GM19193 (cell line): ENCODE data around the gene KRTDAP.

Source experiments
- POLR2A ChIP-seq: IDR thresholded peaks from 4 replicates; pipeline ENCODE4 v1.6.1; 2011; ENCODE audit not compliant: insufficient read depth, insufficient read length; ENCODE audit errors: extremely low read depth

KRTDAP gene

DNA sequence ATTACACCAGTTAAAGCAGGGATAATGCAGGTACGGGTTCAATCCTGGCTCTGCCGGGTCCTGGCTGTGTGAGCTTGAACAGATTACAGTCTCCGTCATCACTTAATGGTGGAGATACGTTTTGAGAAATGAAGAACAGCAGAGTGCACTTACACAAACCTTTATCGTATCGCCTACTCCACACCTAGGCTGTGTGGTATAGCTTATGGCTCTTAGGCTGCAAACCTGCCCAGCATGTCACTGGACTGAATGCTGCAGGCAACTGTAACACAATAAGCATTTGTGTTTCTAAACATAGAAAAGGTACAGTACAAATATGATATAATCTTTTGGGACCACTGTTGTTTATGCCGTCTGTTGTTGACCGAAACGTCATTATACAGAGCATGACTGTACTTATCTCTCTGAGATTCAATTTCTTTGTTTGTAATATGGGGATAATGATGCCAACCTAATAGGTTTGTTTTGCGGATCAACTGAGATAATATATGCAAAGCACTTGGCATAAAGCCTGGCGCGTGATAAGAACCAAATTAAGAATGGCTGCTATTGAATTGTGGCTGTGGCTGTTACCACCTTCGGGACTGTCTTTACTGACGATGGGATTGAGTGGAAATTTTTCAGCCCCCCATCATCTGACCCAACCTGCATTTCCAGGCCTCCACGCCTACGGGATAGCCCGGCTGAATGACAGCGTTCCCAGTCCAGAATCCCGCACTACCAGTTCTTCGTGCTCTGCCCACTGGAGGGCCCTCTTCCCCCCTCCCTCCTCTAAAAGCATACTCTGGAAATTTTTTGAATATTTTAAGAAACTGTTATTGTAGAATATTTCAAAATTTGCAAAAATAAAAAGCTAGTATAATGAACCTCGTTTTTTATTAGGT, 11.2 kb downstream of the KRTDAP start:
- TF ChIP-seq POLR2A: no peak

DNA sequence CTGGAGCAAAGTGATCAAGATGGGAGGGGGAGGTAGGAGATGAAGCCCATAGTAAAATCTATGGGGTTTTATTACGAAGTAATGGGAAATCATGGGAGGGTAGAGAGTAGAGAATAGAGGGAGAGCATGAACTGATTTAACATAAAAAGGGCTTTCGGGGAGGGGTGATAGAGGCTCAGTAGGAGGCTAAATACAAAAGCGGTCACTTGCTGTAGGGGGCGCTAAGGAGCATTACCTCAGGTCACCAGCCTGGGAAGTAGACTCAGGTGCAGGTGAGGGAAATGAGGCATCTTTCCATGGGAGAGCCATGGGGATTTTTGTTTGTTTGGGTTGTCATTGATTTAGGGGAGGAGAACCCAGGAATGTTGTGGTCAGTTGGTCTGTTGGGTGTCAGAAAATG, 14.1 kb downstream of the KRTDAP start:
- no peak for TF ChIP-seq POLR2A

DNA sequence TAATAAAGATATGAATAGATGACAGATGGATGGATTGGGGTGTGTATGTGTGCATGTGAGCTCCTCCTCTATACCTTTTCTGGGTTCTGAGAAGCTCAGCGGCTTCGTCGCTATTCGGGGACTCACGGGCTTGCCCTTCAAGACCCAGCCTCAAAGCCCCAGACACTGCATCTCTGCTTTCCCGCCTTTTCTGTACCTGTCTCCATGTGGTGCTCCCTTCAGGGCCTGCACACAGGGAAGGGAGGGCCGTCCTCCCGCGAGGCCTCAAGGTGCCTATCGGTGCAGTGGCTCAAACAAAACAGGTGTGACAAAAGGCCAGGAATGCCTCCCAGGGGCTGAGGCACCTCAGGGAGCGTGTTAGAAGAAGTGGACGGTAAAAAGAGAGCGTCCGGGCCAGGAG, 16.2 kb downstream of the KRTDAP start:
- no peak for TF ChIP-seq POLR2A

DNA sequence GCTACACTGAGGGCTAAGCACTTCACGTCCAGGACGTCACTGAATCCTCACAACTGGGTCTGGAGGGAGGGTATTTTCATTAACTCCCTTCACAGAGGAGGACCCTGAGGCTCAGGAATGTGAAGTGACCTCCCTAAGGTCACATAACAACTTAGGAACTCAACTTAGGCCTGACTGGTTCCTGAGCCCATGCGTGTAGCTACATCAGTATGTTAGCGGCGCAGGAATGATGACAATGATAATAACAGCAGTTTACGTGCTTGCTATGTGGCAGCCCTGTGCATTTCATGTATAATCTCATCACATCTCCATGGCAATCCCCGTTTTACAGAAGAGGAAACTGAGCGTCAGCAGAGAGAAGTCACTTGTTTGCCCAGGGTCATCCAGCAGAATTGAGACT, 18.3 kb downstream of the KRTDAP start:
- no peak for TF ChIP-seq POLR2A

DNA sequence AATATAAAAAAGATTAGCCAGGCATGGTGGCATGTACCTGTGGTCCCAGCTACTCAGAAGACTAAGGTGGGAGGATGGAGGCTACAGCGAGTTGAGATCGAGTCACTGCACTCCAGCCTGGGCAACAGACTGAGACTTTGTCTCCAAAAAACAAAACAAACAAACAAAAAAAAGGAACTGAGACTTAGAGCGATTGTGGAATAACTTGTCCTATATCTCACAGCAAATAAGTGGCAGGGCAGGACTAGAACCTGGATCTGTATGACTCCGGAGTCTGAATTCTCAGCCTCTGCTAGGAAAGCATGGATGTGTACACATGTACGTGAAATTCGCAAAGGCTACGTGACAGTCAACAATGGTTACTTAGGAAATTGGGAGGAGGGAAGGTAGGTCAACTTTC, 20.1 kb downstream of the KRTDAP start:
- TF ChIP-seq POLR2A: no peak

DNA sequence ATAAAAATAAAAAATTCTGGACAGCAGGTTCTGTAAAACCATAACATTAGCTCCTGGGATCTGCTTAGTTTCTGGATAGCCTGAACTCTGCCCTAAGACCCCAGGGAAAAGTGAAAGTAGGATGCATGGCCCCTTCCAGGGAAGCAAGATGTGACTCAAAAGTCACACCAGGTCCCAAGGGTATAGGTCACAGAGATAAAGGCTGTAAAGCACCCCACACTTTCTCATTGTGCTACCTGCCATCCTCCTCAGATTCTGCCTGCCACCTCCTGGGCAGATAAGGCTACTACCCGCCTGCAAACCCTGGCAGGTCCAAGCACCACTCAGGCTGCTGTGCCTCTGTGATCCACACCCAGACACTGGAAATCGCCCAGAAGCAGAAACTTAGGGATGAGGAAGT, 21.6 kb downstream of the KRTDAP start:
- no peak for TF ChIP-seq POLR2A

DNA sequence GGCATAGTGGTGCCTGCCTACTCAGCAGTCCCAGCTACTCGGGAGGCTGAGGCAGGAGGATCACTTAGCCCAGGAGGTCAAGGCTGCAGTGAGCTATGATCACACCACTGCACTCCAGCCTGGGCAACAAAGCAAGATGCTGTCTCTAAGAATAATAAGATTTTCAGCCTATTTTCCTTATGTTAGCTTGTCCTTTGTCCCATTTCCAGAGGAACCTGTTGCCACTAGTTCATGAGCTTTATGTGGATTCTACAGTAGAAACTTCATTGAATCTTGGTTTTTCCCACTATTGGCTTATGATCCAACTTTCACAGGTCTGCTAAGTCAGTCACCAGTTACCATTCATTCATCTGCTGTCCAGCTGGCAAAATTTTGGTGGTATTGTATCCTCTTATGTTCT, 24.0 kb downstream of the KRTDAP start:
- TF ChIP-seq POLR2A: no peak

DNA sequence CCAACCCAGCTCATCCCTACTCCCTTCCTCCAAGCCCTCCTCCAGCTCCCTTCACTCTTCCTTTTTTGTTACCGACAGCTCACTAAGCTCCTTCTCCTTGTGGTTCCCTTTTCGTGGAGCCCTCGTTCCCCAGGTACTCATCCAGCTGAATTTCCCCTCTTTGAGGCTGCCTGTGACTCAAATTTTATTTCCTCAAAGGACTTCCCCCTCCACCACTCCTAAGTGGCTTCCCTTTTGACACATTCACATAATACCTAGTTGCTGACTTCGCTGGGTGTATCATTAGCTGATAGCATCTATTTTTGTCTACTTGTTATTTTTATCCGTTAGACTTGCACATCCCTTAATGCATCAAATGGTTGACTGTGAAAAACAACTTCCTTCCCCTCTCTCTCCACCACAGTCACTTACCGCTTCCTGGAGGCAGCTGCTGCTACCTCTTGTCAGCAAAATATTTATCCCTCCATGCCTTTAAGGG, 27.7 kb downstream of the KRTDAP start:
- no peak for TF ChIP-seq POLR2A

DNA sequence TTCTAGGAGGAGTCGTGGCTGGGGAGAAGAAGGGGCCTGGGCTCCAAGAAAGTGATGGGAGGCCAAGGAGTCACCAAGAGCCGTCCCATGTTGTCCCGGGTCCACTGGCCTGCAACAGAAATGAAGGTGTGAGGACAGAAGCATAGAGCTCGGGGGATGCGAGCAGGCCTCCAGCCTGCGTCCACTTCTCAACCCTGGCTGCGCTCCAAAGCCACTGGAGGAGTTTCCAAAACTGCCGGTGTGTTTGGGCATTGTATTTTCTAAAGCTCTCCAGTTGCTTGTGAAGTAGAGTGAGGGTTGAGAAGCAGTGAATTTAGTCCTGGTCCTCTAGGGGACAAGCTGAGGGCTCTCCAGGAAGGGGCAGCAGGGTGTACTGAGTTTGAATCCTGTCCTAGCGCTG, 29.2 kb downstream of the KRTDAP start:
- no peak for TF ChIP-seq POLR2A

DNA sequence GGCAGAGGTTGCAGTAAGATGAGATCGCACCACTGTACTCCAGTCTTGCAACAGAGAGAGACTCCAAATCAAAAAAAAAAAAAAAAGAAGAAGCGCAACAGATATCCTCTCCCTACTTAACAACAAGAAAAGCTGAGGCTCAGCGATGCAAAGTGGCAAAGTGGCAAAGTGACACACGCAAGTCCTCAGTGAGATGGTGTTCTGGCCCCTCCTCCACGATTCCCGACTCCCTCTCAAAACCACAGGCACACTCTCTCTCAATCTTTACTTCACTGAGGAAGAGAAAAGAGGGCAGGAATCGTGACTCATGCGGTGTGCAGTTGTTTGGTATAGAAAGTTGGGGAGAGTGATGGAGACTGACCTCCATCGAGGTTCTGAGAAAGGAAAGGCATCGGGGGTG, 29.7 kb downstream of the KRTDAP start:
- TF ChIP-seq POLR2A: no peak

DNA sequence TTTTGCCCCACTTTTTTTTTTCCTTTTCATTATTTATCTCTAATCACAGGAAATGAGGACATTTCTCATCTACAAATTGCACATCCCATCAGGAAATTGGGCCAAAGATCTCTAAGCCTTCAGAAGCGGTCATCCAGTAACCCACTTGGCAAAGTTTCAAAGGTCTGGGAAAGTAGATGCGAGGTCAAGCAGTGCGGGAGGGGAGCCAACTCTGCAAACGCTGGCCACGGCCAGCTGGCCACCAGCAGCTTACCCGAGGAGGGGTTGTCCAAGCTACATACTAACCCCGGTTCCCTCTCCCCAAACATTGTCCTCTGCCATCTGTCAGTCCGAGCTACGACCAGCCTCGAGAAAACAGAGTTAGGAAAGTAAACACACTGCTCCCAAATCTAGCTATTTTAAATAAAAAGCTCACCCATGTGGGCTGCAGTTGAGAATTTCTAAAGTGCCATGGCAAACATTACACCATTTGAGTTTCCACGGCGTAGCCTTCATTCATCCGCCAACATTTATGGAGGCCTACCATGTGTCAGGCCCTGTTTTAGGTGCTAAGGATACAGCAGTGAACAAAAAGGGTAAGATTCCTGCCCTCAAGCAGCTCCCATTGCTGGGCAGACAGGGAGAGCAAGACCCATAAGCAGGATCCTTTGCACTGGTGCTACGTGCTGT, 30.7 kb downstream of the KRTDAP start:
- TF ChIP-seq POLR2A: no peak

DNA sequence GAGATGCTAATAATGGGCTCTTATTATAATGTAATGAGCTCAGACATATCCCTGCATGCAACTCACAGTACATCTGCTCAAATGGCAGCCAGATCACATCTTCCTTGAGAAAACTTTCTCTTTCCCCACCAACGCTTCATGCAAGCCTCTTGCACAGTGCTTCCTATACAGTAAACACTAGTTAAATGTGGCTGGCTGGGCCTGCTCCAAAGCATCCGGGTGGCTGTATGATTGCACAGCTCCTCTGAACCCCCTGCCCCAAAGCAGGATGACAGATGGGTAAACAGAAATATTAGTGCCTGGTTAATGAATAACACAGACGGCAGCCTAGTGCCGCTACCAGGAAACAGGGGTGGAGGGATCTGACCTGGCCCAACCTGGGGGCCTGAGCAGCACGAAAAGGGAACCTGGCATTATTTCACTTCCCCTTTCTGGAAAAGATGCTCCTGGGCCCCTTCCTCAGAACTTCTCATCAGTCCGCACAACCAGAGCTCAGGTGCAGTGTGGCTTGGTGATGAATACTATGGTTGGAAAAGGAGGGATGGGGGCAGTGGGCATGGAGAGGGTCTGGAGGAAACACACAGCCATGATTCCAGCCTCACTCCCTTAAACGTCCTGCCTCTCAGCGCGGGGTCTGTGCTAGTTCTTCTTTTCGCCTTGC, 31.4 kb downstream of the KRTDAP start:
- TF ChIP-seq POLR2A: peak; percentile 15

DNA sequence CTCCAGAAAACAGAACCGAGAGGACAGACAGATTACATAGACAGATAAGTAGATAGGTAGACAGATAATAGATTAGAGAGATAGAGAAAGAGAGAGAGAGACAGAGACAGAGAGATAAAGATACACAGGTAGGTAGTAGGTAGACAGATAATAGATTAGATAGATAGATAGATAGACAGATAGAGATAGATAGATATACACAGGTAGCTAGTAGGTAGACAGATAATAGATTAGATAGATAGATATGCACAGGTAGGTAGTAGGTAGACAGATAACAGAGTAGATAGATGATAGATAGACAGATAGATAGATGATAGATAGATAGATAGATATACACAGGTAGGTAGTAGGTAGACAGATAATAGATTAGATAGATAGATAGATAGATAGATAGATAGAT, 32.1 kb downstream of the KRTDAP start:
- no peak for TF ChIP-seq POLR2A

DNA sequence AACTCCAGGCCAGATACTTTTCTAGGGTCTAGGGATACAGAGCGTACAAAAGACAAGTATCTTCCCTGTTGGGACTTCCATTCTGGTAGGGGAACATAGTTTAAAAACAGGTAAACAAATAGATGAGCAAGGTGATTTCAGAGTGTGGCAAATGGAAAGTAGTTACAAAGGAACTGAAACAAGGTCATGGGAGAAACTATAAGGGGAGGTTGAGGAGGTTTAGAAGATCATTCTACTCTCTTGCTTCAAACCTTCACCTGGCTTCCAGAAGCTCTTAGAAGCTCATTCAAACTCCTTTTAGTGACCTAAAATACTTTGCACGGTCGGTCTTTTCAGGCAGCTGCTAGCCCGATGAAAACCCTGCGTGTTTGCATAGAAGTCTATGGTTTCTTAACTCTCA, 33.1 kb downstream of the KRTDAP start:
- no peak for TF ChIP-seq POLR2A

DNA sequence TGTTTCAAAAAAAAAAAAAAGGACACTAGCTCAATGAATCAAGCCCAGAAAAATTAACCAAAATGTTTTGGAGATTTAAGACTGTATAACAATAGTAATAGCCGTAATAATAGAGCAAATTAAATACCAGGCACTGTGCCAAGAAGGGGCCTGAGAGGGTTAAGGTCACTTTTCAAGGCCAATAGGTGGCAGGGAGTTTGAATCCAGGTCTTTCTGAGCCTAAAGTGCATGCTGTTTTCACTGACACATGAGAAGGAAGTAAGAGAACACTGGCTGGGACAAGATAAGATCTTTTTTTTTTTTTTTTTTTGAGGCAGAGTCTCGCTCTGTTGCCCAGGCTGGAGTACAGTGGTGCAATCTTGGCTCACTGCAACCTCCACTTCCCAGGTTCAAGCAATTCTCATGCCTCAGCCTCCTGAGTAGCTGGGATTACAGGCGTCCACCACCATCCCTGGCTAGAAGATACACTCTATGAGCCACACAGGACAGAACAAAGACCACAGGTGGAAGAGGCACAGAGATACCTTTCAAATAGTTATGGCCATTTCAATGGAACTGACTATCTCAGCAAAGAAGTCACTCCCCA, 34.6 kb downstream of the KRTDAP start:
- TF ChIP-seq POLR2A: no peak
